GM19240 (cell line): ENCODE measurements around the gene MAP2K5.

Experiments used
- DNase-seq: peaks from one replicate; pipeline ENCODE4 v3.0.0; 2011; ENCODE audit warnings: low spot score; ENCODE audit not compliant: insufficient read length

MAP2K5 gene

DNA sequence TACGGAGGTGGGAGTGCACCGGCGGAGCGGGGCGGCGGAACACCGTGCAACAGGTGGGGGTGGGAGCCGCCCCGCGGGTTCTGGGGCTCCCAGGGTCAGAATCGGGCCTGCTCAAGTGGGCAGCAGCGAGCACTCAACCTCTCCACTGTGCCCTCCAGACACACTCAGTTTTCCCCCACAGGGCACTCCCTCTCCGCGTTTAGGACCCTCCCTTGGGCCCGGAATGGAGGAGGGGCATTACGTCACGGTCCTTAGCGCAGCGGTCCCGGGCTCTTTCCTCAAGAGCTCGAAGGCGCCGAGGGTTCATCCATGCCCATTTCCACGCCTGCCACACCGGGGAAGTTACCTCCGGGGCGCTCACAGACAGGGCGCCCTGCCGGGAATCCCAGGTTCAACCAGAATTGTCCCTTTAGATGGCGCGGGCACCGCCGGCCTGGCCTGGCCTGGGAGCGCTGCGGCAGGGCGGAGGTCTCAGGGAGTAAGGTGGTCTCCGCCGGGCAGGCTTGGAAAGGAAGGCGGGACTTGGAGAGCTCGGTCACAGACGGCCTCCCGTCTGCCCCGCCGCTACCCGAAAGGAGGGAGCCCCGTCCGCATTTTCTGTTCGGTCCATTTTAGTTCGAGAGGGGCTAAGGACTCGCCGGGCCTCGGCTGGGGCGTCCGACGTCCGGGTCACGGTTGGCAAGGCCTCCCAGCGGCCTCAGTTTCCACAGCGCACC is 292.2 kb downstream of the MAP2K5 start:
- DNase-seq, result no peak

DNA sequence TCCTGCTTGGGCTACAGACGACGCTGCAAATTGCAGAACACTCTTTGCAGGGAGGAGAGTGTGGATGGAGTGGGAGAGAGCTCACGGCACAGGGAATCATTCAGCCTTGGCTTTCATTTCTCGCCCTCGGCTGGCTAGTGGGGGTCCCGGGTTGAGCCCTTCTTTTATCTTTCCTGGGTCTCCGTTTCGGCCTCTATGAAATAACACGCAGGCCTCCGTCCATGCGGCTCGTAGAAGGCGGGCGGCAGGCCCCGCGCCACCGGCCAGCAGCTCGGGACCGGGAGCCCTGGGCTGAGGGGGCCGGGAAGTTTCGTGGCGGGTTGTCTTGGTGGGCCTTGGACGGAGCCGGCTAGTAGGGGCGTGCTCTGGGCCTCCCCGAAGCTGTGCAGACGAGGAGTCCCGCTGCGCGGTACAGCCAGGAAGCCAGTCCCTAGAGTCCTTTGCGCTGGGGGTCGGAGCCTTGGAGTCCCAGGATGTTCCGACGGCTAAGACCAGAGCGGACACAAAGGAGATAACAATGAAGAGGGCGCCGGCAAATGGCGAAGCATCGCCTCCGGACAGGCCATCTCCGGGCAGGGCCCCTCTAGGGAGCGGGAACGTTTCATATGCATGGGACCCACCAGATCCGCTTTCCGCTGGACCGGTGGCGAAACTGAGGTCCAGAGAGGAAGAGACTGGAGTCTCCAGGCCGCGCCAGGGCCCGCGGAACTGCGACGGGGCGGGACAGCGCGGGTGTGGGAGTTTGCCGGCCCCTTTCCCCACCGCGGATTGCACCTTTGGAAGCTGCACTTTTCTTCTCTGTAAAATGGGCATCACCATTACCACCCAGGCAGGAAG is 293.0 kb downstream of the MAP2K5 start:
- no peak for DNase-seq

DNA sequence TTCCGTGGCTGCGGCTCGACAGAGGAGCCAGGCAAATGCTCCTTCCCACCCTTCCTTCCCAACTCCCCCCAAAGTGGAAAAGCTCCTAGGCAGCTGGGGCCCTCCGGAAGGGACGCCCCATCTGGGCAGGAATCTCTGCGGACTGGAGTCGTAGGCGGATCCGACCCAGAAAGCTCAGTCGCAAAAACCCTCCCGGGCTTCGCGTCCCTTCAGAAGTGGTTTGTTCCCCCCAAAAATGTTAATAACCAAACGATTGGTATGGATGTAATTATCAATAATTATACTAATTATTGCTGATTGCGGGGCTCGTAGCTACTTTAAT is 293.6 kb downstream of the MAP2K5 start:
- DNase-seq, result no peak

DNA sequence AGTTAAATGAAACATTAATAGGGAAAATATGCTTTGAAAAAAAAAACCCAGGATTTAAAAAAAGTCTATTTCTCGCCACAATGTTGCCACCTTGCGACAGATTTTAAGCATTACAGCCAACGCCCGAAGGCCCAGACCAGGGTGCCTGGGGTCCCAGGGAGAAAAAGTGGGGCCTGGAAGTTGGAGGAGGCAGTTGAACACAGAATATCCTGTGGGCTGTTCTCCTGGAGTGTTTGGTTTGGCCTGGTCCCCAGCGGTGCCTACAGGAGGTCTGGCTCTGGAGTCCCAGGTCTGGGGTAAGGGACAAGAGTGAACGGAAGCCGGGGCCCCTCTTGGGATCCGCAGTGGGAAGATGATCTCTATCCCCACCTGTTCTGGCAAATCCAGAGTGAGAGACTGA is 294.0 kb downstream of the MAP2K5 start:
- no peak for DNase-seq

DNA sequence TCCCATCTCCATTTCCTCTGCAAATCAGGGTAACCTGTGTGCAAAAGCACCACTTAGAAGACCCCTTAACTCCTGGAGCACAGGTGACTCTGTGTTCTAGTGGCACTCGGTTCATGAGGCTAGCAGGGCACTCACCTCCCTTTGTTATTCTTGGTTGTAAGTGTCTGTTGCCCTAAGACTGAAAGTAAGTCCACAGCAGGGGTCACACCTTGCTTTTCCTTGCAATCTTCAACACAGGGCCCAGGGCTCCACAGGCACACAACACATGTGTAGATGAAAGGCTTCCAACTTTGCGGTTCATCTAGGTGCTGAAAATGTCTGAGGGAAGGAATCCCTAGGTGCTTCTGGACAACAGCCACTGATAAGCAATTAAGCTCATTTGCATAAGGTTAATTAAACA is 294.5 kb downstream of the MAP2K5 start:
- DNase-seq, result no peak

DNA sequence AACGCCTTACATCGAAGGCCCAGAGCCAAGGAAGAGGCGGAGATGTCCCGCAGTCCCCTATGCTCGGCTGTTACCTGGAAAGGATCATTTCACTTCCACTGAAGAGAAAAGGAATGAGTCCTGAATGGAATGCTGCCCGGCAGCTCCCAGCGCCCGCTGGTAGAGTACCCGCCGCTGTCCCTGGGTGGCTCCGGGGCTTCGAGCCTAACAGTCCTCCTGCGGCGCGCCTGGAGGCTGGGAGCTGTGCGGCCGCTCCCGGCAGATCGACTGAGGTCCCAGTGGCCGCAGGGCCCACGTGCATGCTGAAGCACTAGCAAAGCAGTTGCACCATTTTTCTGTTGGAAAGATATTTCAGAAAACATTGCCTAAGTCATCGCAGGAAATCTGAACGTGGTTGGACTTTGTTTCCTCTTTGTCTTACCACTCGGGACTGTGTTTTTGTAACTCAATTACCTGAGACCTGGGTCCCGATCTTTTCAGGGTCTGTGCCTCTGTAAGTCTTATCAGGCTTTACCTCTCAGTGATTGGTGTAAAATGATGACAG is 296.4 kb downstream of the MAP2K5 start:
- DNase-seq, result no peak

DNA sequence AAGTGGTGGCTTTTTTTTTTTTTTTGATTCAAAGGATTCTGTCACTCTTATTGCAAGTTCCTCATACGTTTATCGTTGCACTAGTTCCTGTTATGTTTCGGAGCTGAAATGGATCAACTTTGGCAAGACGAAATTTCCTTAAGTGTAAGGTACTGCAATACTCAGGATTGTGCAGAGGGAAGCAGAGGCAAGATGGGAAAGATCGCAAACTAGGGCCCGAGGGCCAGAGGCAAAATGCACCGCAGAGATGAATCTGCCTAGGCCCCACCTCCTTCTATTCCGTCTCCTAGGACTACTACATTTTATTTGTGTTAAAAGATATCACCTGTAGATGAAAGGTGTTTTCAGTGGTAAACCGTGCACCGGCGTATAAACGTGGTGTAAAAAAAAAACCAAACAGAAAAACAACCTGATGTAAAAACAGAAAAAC is 297.0 kb downstream of the MAP2K5 start:
- DNase-seq, result no peak

DNA sequence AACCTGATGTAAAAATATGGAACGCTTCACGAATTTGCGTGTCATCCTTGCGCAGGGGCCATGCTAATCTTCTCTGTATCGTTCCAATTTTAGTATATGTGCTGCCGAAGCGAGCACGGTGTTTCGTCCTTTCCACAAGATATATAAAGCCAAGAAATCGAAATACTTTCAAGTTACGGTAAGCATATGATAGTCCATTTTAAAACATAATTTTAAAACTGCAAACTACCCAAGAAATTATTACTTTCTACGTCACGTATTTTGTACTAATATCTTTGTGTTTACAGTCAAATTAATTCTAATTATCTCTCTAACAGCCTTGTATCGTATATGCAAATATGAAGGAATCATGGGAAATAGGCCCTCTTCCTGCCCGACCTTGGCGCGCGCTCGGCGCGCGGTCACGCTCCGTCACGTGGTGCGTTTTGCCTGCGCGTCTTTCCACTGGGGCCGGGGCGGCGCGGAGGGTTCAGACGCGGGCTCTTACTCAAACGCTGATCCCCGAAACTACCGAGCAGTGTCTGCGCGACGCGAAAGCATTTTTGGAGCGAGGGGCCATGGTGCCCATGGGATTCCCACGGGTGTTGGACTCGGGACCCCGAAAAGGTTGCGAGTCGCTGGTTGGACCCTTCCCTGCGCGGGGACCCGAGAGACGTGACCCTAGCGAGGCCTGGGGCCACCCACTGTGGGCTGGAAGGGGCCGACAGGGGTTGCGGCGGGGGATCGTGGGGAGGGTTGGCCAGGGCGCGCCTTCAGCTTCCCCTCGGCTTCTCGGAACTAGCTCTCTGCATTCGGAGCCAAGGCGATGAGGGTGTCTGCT is 297.6 kb downstream of the MAP2K5 start, which contains the start of gene RNU6-1:
TSS of gene RNU6-1 (minus strand) at position 117 of the 820 bp plus-strand sequence.
- DNase-seq, result peak; percentile 77

DNA sequence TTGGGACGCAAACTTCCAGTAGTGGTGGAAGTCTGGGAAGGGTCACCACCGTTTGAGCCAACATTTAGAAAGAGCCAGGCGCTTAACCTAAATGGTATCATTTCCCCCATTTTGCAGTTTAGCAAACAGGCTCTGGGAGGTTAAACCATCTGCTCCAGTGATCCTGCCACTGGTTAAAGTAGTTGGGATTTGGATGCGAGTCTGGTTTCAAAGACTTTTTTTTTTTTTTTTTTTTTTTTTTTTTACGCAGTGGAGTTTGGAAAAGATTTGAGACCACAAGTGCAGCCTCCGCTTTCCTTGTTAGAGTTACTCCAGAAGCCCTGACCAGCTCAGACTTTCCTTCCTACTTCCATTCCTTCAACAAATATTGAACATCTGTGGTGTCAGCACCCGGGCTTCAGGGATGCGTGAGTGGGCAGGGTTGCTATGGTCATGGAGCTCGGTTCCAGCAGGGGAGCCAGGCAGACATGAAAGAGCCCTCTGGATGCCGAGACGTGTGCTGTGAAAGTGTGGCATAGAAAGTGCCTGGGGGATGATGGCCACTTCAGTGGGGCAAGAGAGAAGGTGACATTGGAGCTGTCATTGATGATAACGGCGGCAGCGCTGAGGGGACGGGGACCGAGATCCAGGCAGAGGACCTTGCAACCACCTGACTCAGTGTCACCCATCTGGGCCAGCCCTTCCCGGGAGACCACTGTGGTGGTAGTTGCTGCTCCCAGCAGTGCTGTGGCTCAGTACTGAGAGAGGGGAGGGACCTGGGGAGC is 298.4 kb downstream of the MAP2K5 start:
- no peak for DNase-seq

DNA sequence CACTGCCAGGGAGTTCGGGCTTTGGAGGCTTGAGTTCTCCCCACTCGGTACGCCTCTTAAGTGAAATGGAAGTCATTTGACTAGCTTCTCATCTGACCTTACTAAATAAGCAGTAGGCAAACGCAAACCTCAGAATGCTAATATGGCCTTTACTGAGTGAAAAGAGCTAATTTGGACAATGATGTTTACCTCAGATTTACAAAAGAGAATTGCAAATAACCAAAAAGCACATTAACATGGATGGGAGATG is 298.9 kb downstream of the MAP2K5 start:
- DNase-seq, result no peak

DNA sequence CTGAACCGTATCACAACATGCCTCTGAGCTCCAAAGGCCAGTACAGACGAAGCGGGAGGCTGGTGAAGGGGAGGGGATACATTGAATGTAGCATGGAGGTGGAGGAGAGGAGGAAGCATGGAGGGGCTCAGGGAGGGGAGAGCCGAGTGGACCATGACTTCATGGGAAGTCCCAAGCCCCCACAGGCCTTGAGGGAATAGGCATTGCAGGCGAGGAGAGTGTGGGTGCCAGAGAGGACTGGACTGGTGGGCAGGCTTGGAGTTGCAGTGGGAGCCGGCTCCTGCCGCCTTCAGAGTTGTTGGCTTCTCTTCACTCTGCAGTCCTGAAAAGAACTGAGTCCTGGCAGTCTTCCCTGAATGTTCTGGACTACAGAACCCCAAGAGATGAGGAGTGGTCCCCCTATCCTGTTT is 300.6 kb downstream of the MAP2K5 start:
- no peak for DNase-seq

DNA sequence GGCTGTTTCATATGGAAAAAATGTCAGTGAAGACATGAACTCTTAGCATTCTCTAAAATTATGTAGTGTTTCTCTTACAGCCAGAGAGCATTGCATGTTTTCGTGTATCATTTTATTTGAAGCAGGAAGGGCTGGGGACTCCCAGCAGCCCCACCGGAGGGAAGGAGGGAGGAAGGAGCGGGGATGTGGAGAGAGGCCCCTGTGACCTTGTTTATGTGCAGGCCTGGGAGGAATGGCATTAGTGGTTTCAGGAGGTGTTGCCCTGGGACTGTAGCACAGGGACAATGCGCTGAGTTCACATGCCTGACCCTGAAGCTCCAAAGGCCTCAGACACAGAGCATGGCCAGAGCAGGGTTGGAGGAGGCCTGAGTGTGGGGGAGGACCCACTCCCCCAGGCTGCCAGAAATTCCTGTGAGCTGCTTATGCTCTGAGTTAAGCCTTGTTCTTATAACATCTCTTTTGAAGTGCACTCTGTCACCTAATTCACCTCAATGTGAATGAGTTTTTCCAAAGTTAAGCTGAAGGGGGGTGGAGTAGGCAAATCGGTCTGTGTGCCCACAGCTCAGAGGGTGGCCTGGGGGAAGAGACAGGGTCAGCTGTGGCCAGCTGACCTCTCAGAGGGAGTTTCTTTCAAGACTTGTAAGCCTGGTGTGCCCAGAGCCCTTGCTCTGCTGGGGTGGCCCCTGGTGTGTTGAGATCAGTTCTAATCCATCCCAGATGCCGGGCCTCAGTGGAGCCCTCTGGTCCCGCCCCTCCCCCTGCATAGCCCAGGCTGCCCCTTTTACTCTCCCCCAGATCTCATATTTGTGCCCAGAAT is 301.3 kb downstream of the MAP2K5 start:
- no peak for DNase-seq

DNA sequence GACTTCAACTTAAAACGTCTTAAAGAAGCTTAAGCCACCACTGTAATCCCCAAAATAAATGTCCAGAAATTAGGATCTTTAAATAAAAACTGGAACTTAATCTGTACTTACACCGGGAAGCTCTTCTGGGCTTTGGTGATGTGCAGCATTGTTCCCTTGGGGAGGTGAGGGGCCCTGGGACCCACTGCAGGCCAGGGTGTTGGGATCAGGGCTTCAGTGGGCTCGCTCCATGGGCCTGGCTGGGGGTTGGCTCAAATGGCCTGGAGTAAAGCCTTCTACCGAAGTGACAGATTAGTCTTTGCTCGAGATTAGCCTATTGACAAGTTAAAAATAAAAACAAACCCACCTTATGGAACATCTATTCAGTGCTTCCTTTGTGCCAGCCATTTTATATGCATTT is 303.5 kb downstream of the MAP2K5 start:
- no peak for DNase-seq

DNA sequence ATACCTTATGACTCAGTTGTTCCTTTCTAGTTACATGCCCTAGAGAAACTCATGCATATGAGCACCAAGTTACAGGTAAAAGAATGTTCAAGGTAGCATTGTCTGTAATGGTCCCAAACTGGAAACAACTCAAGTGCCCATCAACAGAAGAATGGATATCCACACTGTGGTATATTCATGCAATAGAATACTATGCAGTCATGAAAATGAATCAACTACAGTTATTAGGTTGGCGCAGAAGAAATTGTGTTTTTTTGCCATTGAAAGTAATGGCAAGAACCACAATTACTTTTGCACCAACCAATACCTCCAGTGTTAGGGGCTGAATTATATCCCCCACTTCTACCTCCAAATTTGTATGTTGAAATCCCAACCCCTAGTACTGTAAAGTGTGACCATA is 307.0 kb downstream of the MAP2K5 start:
- DNase-seq, result no peak

DNA sequence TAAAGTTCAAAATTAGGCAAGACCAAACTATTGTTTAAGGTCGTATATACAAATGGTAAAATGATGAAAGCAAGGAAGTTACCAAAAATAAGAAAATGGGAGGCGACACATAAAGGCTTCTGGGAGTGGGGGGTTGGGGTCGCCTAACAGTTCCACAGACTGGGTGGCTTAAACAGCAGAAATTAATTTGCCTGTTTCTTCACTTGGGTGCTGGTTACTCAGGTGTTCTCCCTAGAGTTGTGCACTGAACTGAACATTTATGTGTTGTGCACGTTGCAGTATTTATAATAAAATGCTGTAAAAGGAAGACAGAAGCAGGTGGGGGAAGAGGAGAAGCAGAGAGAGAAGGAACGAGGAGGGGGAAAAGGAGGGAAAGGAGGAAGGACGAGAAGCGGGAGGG is 307.8 kb downstream of the MAP2K5 start:
- DNase-seq, result no peak

DNA sequence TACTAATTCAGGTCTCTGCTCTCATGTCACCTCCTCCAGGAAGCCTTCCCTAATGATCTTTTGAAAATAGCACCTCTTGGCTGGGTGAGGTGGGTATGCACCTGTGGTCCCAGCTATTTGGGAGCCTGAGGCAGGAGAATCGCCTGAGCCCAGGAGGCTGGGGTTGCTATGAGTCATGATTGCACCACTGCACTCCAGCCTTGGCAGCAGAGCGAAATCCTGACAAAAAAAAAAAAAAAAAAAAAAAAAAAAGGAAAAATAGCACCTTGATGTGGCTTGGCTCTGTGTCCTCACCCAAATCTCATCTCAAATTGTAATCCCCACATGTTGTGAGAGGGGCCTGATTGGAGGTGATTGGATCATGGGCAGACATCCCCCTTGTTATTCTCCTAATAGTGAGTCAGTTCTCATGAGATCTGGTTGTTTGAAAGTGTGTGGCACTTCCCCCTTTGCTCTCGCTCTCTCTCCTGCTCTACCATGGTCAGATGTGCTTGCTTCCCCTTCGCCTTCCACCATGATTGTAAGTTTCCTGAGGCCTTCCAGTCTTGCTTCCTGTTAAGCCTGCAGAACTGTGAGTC is 308.6 kb downstream of the MAP2K5 start:
- no peak for DNase-seq

DNA sequence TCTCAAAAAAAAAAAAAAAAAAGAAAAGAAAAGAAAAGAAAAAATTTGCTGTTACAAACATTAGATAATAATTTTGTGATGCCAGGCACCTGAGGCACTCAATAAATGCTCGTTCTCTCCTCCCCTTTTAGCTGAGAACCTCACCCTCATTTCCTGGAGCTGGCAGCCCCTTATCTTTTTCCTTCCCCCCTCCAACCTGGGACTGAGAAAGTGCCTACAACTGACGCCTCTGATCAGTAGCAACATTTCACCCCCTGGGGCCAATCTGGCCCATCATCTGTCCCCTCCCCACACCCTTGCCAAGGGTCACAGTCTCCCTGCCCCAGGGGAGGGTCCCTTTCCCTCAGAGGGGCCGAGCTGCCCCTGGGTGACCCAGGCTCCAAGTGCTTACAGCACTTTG is 309.9 kb downstream of the MAP2K5 start:
- DNase-seq, result no peak

DNA sequence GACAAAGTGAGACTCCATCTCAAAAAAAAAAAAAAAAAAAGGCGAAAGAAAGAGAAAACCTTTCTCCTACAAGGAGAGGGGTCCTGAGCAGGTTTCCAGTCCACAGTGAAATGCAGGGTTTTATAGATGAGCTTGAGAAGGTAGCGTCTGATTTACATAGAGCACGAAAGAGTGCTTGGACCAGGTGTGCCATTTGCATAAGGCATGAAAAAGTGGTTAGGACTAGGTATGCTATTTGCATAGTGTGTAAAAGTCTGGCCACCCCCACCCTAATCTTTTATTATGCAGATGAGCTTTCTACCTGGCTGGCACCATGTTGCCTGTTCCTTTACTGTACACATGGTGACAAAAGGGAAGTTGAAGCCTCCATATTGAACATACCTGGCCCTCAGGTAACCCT is 311.0 kb downstream of the MAP2K5 start:
- DNase-seq, result no peak

DNA sequence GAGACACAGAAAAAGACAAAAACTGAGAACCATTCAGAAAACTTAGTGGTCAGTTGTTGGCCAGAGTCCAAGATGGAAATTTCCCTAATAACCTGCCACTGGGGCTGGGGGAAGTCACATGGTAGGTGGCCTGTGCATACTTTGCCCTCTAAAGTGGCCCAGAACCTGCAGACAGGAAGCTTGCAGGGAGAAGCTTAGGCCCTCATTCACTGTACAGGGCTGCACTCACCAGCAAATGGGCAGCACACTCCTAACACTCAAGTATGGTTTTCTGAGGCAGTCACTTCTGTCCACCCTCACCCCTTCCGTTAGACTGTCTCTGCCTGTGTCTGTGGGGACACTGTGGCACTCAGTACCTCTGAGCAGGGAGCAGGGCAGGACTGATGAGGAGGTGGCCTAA is 311.9 kb downstream of the MAP2K5 start:
- DNase-seq, result no peak

DNA sequence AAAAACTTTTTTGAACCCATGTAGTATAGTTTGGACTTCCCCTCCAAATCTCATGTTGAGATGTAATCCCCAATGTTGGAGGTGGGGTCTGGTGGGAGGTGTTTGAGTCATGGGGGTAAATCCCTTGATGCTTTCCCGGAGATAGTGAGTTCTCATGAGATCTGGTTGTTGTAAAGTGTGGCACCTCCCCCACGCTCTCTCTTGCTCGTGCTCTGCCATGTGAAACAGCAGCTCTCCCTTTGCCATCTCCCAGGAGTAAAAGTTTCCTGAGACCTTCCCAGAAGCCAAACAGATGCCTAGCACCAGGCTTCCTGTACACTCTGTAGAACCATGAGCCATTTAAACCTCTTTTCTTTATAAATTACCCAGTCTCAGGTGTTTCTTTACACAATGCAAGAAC is 313.3 kb downstream of the MAP2K5 start:
- no peak for DNase-seq
